DMS 273 (cell line): ENCODE data around the gene CXCL11.
"Not testable (repeated sequence)": the region's sequence is repeated elsewhere in the genome, so short reads cannot be mapped to it uniquely, and the experiment has no call there.

ENCODE experiments used
- DNase-seq: peaks from one replicate; lab custom pipeline; 2025; ENCODE audit not compliant: unreplicated experiment; lab: John Stamatoyannopoulos, UW

The CXCL11 gene

GRCh38 chr4:76043306-76043705, 7.4 kb upstream of the CXCL11 start:
- DNase-seq, result not testable (repeated sequence)

- DNase-seq, result not testable (repeated sequence)
These were observed 6.5 kb upstream of the CXCL11 start for GRCh38 chr4:76042241-76042998.

- no peak for DNase-seq
These were observed 985 bp upstream of the CXCL11 start for GRCh38 chr4:76036855-76037254.

- peak; percentile 81 for DNase-seq
These were observed 729 bp downstream of the CXCL11 start for GRCh38 chr4:76035141-76035540.

GRCh38 chr4:76029300-76029699, 6.6 kb downstream of the CXCL11 start:
- no peak for DNase-seq

- DNase-seq, result no peak
These were observed 7.5 kb downstream of the CXCL11 start for GRCh38 chr4:76028350-76028765.

- no peak for DNase-seq
These were observed 11.8 kb downstream of the CXCL11 start for GRCh38 chr4:76024065-76024464.

- no peak for DNase-seq
These were observed 12.5 kb downstream of the CXCL11 start, which contains the start of gene CXCL10 for GRCh38 chr4:76023389-76023788. Gene CXCL10, minus strand, starts transcription at chr4:76023497. Its CDS starts 66 bp downstream, at chr4:76023431.

GRCh38 chr4:76022677-76023076, 13.2 kb downstream of the CXCL11 start:
- DNase-seq, result no peak

GRCh38 chr4:76022031-76022430, 13.8 kb downstream of the CXCL11 start:
- DNase-seq, result no peak

- no peak for DNase-seq
These were observed 18.7 kb downstream of the CXCL11 start for GRCh38 chr4:76017056-76017686.

- peak; percentile 66 for DNase-seq
These were observed 19.5 kb downstream of the CXCL11 start for GRCh38 chr4:76016393-76016792.

- no peak for DNase-seq
These were observed 22.3 kb downstream of the CXCL11 start for GRCh38 chr4:76013540-76013939.

GRCh38 chr4:76012388-76012801, 23.5 kb downstream of the CXCL11 start:
- no peak for DNase-seq

GRCh38 chr4:76011700-76012387, 24.0 kb downstream of the CXCL11 start:
- peak; percentile 5 for DNase-seq

GRCh38 chr4:76011018-76011670, 24.7 kb downstream of the CXCL11 start:
- no peak for DNase-seq

- DNase-seq, result no peak
These were observed 25.3 kb downstream of the CXCL11 start for GRCh38 chr4:76010576-76010975.

GRCh38 chr4:76009311-76009710, 26.6 kb downstream of the CXCL11 start:
- no peak for DNase-seq

GRCh38 chr4:76007089-76007862, 28.6 kb downstream of the CXCL11 start, which contains the start of gene CXCL9:
Gene CXCL9, minus strand, starts transcription at chr4:76007509. Its CDS starts 60 bp downstream, at chr4:76007449.
- DNase-seq, result no peak

- DNase-seq, result no peak
These were observed 32.2 kb downstream of the CXCL11 start for GRCh38 chr4:76003620-76004019.
